Measurements from ENCODE around the gene THYN1.

The THYN1 gene

GRCh38 chr11:134246100-134246499 is 7.1 kb downstream of the THYN1 start:
- no peak for FAIRE-seq

- no peak for FAIRE-seq
Observed at GRCh38 chr11:134245434-134245833, 7.7 kb downstream of the THYN1 start.

- FAIRE-seq, result no peak
Observed at GRCh38 chr11:134244593-134244992, 8.6 kb downstream of the THYN1 start.

GRCh38 chr11:134243913-134244312 is 9.2 kb downstream of the THYN1 start:
- no peak for FAIRE-seq

- FAIRE-seq, result no peak
Observed at GRCh38 chr11:134242376-134242775, 10.8 kb downstream of the THYN1 start.

- no peak for FAIRE-seq
Observed at GRCh38 chr11:134240592-134240991, 12.6 kb downstream of the THYN1 start.

GRCh38 chr11:134238956-134239355 is 14.2 kb downstream of the THYN1 start:
- FAIRE-seq, result no peak

- FAIRE-seq, result no peak
Observed at GRCh38 chr11:134237557-134237922, 15.6 kb downstream of the THYN1 start.

GRCh38 chr11:134236834-134237556 is 16.2 kb downstream of the THYN1 start:
- no peak for FAIRE-seq

GRCh38 chr11:134235399-134235798 is 17.8 kb downstream of the THYN1 start:
- no peak for FAIRE-seq

- no peak for FAIRE-seq
Observed at GRCh38 chr11:134233729-134234179, 19.4 kb downstream of the THYN1 start.

- FAIRE-seq, result no peak
Observed at GRCh38 chr11:134231958-134232659, 21.0 kb downstream of the THYN1 start.

GRCh38 chr11:134230339-134230738 is 22.8 kb downstream of the THYN1 start:
- no peak for FAIRE-seq

GRCh38 chr11:134229126-134229790 is 23.9 kb downstream of the THYN1 start:
- no peak for FAIRE-seq

- no peak for FAIRE-seq
Observed at GRCh38 chr11:134228625-134229024, 24.5 kb downstream of the THYN1 start.

GRCh38 chr11:134226806-134227325 is 26.3 kb downstream of the THYN1 start:
- no peak for FAIRE-seq

- FAIRE-seq, result no peak
Observed at GRCh38 chr11:134224710-134225664, 28.2 kb downstream of the THYN1 start.

GRCh38 chr11:134223836-134224709 is 29.1 kb downstream of the THYN1 start, which contains the start of the genes NCAPD3 and VPS26B:
NCAPD3 (minus strand) TSS chr11:134223967; CDS start chr11:134223926, 41 bp downstream.
VPS26B (plus strand) TSS chr11:134224671; CDS start chr11:134225123, 452 bp downstream.
- FAIRE-seq, result peak; percentile 33

- no peak for FAIRE-seq
Observed at GRCh38 chr11:134223121-134223520, 30.0 kb downstream of the THYN1 start.

- FAIRE-seq, result no peak
Observed at GRCh38 chr11:134216816-134217215, 36.3 kb downstream of the THYN1 start.

- FAIRE-seq, result no peak
Observed at GRCh38 chr11:134215836-134216235, 37.3 kb downstream of the THYN1 start.

Data from TTC549 (cell line).